Measurements from ENCODE around the gene FOXA2.

FOXA2 gene

DNA sequence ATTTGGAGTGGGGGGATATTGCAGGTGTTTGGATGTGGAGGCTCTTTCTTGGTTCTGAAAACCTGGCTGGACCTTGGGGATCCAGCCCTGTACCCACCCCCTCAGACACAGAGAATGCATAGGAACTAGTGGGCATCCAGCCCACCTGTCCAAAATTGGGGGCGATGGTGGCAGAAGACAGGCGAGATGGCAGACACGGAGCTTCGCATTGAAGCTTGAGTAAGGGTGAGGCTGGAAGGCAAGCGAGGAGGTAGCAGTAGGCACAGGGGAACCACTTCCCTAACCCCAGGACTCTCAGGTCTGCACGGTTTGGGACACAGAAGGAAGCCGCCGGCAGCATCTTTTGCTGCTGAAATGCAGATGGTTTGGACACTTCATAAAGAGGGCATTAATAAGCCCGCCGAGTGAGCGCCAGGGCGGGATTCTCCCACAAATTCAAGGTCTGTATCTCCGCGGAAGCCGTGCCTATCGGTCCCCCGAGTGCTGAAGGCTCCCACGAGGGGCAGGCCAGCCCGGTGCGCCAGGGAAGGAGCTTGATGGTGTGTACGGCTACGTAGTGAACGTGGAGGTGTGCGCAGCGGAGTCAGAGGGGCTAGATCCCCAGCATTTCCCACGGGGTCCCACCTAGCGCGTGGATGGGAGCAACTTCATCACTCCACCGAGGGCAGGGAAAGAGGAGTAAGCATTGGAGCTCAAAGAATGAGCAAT lies 1.6 kb upstream of the FOXA2 start:
- TF ChIP-seq, protein P1, sequence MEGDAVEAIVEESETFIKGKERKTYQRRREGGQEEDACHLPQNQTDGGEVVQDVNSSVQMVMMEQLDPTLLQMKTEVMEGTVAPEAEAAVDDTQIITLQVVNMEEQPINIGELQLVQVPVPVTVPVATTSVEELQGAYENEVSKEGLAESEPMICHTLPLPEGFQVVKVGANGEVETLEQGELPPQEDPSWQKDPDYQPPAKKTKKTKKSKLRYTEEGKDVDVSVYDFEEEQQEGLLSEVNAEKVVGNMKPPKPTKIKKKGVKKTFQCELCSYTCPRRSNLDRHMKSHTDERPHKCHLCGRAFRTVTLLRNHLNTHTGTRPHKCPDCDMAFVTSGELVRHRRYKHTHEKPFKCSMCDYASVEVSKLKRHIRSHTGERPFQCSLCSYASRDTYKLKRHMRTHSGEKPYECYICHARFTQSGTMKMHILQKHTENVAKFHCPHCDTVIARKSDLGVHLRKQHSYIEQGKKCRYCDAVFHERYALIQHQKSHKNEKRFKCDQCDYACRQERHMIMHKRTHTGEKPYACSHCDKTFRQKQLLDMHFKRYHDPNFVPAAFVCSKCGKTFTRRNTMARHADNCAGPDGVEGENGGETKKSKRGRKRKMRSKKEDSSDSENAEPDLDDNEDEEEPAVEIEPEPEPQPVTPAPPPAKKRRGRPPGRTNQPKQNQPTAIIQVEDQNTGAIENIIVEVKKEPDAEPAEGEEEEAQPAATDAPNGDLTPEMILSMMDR (IDR thresholded peaks at IDR 0.05; ENCODE audit: borderline replicate concordance, insufficient read depth, low read depth, low read length), result no peak
- no peak overlapping the region for H3K4me3 ChIP-seq (ENCODE audit: low read depth, low read length)

DNA sequence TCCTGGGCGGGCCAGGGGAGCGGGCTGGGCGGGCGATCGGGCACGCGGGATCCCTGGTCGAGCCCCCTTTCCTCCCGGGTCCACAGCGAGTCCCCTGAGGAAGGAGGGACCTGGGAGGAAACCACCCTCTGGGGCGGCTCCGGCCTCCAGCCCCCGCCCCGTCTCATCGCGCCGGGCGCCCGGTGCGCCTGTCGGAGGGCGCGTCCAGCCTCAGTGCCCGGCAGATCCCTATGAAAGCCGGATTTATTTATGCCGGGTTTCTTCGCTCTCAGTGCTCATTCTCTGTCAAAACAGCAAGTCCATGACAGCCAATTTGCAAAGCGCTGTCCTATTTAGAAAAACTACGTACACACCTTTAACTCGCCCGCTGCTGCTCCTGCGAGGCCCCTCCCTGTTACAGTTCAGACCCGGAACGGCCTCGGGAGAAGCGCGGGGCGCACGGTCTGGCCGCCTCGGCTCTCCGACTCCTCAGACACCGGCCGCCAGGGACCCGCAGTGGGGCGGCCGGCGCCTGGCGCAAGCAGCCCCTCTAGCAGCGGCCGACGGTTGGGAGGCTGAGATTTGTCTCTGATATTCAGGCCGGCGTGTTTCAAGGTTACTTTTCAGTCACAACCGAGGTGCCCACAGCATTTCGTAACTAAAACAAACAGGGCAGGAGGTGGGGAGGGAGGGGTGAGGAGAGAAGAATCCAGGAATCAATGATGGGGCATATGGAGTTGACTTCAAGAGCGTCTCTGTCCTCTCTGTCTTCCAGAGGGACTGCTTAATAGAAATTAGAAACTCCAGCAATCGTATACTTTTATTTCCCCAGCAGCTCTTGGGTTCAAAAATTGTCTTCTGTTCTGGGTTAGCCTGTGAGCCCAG lies 782 bp upstream of the FOXA2 start:
- H3K4me3 ChIP-seq (ENCODE audit: low read depth, low read length), result no peak overlapping the region
- TF ChIP-seq, protein P1 (IDR thresholded peaks at IDR 0.05; ENCODE audit: borderline replicate concordance, insufficient read depth, low read depth, low read length), result no peak

DNA sequence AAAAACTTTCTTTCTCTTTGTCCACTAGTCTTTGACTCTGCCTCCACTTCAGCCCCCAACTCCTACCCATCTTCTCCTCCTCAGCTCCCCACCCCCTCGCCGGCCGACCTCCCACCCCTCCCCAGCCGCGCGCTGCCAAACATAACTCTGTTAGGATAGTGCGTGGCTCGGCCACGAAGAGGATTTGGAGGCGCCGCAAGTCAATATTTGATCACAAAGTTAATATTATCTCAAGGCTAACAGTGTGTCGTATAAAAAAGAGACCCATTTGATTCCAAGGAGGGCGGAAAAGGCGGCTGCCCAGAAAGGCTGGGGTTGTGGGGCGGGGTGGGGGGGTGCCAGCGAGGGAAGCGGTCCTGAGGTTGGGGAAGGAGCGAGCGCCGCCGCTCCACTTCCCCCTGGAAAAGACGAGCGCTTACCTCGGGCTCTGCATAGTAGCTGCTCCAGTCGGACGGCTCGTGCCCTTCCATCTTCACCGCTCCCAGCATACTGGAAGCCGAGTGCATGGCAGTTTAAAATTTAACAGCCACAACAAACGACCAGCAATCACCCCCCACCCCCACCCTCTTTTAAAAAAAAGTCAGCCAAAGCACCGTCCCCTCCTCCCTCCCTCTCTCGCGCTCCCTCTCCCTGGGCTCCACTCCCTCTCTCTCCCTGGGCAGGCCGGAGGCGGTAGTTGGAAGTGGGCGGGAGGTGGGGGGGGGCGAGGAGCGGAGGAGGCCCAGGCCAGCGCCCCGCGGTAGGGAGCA lies 425 bp downstream of the FOXA2 start:
- no peak overlapping the region for H3K4me3 ChIP-seq (ENCODE audit: low read depth, low read length)

DNA sequence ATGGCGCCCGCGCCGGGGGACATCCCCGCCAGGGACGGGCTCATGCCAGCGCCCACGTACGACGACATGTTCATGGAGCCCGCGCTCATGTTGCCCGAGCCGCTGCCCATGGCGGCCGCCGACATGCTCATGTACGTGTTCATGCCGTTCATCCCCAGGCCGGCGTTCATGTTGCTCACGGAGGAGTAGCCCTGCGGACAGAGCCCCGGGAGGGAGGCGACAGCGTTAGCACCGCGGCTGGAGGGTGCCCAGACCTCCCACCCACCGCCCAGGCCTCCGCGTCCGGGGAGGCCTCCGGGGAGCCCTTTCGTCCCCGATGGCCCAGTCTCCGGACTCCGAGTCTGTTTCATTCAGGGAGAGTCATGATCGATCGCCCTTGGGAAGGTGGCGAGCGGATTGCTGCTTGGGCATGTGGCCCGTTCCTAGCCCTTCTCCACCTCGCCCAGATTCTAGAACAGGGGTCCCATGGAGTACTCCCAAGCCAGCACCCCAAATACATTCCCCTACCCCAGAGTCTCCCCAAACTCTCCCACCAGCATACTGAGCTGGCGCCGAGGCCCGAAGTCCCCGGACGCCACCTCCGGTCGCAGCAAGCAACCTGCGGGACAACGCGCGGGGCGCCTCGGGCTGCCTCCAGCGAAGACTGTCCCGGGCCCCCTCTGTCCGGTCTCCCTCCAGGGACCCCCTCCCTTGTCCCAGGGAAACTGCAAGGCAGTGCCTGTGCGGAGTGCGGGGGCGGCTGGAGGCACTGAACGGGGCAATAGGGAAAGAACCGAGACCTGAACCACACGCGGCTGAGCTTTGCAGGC lies 1.2 kb downstream of the FOXA2 start:
- TF ChIP-seq, protein P1 (IDR thresholded peaks at IDR 0.05; ENCODE audit: borderline replicate concordance, insufficient read depth, low read depth, low read length), result no peak
- no peak overlapping the region for H3K4me3 ChIP-seq (ENCODE audit: low read depth, low read length)

More for the DNA sequence above, 425 bp downstream of the FOXA2 start:
- TF ChIP-seq, protein P1 (IDR thresholded peaks at IDR 0.05; ENCODE audit: borderline replicate concordance, insufficient read depth, low read depth, low read length), result no peak

DNA sequence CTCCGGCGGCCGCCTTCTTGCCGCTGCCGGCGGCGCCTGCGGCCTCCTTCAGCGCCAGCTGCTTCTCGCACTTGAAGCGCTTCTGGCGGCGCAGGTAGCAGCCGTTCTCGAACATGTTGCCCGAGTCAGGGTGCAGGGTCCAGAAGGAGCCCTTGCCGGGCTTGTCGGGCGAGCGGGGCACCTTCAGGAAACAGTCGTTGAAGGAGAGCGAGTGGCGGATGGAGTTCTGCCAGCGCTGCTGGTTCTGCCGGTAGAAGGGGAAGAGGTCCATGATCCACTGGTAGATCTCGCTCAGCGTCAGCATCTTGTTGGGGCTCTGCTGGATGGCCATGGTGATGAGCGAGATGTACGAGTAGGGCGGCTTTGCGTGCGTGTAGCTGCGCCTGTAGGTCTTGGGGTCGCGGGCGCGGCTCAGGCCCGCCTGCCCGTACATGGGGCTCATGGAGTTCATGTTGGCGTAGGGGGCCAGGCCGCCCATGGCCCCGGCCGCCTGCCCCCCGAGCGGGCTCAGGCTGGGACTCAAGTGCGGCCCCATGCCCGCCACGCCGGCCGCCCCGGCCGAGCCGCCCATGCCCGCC lies 1.9 kb downstream of the FOXA2 start:
- H3K4me3 ChIP-seq (ENCODE audit: low read depth, low read length), result no peak overlapping the region

More for the DNA sequence above, 1.9 kb downstream of the FOXA2 start:
- TF ChIP-seq, protein P1 (IDR thresholded peaks at IDR 0.05; ENCODE audit: borderline replicate concordance, insufficient read depth, low read depth, low read length), result no peak
